ENCODE measurements around the gene CADM2. TPM values are rescaled to one million over a fixed set of nuclear protein-coding genes. Genes with fewer than 3 reads are reported as not detected.

Gene CADM2
- total RNA-seq, 1 experiment from 2014 or later: not detected

GRCh38 chr3:85159376-85159775 is 200.6 kb downstream of the CADM2 start:
- Histone ChIP-seq H3K79me2 (ENCODE audit: low read length) (no peaks in the 10 kb centered on the region), H3K9me3 (ENCODE audit: low read length) (no peaks in the 10 kb centered on the region), H3K27me3 (ENCODE audit: low read length) (no peaks in the 10 kb centered on the region), H3K4me3 (ENCODE audit: low read length) (no peak overlapping the region), H3K27ac (ENCODE audit: low read length) (no peak overlapping the region), H3K4me2 (ENCODE audit: low read depth, low read length, poor library complexity, severe bottlenecking) (no peak overlapping the region), H3K36me3 (ENCODE audit: insufficient read depth, low read length) (no peaks in the 10 kb centered on the region), H2AFZ (ENCODE audit: low read length) (no peak overlapping the region), H3K4me1 (ENCODE audit: low read length) (no peaks in the 10 kb centered on the region), H4K20me1 (ENCODE audit: insufficient read depth, low read depth, low read length) (no peaks in the 10 kb centered on the region), H3K9ac (ENCODE audit: low read length) (no peak overlapping the region), H3K9me2 (replicated peaks; ENCODE audit: insufficient read depth, low read length) (no peaks in the 10 kb centered on the region)
- no peak for DNase-seq

- Histone ChIP-seq H3K9ac (ENCODE audit: low read length) (no peak overlapping the region), H3K27ac (ENCODE audit: low read length) (no peak overlapping the region), H3K79me2 (ENCODE audit: low read length) (no peaks in the 10 kb centered on the region), H3K27me3 (ENCODE audit: low read length) (no peaks in the 10 kb centered on the region), H2AFZ (ENCODE audit: low read length) (no peak overlapping the region), H4K20me1 (ENCODE audit: insufficient read depth, low read depth, low read length) (no peaks in the 10 kb centered on the region), H3K36me3 (ENCODE audit: insufficient read depth, low read length) (no peaks in the 10 kb centered on the region), H3K4me2 (ENCODE audit: low read depth, low read length, poor library complexity, severe bottlenecking) (no peak overlapping the region), H3K9me2 (replicated peaks; ENCODE audit: insufficient read depth, low read length) (no peaks in the 10 kb centered on the region), H3K4me3 (ENCODE audit: low read length) (no peak overlapping the region), H3K9me3 (ENCODE audit: low read length) (no peaks in the 10 kb centered on the region), H3K4me1 (ENCODE audit: low read length) (no peaks in the 10 kb centered on the region)
- no peak for DNase-seq
Measured at GRCh38 chr3:85161544-85161943, 202.8 kb downstream of the CADM2 start.

- Histone ChIP-seq H3K36me3 (ENCODE audit: insufficient read depth, low read length) (no peaks in the 10 kb centered on the region), H3K4me2 (ENCODE audit: low read depth, low read length, poor library complexity, severe bottlenecking) (no peak overlapping the region), H3K9ac (ENCODE audit: low read length) (no peak overlapping the region), H2AFZ (ENCODE audit: low read length) (no peak overlapping the region), H3K27me3 (ENCODE audit: low read length) (no peaks in the 10 kb centered on the region), H3K4me3 (ENCODE audit: low read length) (no peak overlapping the region), H4K20me1 (ENCODE audit: insufficient read depth, low read depth, low read length) (no peaks in the 10 kb centered on the region), H3K9me3 (ENCODE audit: low read length) (no peaks in the 10 kb centered on the region), H3K9me2 (replicated peaks; ENCODE audit: insufficient read depth, low read length) (no peaks in the 10 kb centered on the region), H3K27ac (ENCODE audit: low read length) (no peak overlapping the region), H3K4me1 (ENCODE audit: low read length) (no peaks in the 10 kb centered on the region), H3K79me2 (ENCODE audit: low read length) (no peaks in the 10 kb centered on the region)
- DNase-seq: no peak
Measured at GRCh38 chr3:85162905-85163304, 204.1 kb downstream of the CADM2 start.

- Histone ChIP-seq H3K27me3 (ENCODE audit: low read length) (no peaks in the 10 kb centered on the region), H4K20me1 (ENCODE audit: insufficient read depth, low read depth, low read length) (no peaks in the 10 kb centered on the region), H2AFZ (ENCODE audit: low read length) (no peak overlapping the region), H3K9ac (ENCODE audit: low read length) (no peak overlapping the region), H3K4me3 (ENCODE audit: low read length) (no peak overlapping the region), H3K4me2 (ENCODE audit: low read depth, low read length, poor library complexity, severe bottlenecking) (no peak overlapping the region), H3K36me3 (ENCODE audit: insufficient read depth, low read length) (no peaks in the 10 kb centered on the region), H3K9me2 (replicated peaks; ENCODE audit: insufficient read depth, low read length) (no peaks in the 10 kb centered on the region), H3K4me1 (ENCODE audit: low read length) (no peaks in the 10 kb centered on the region), H3K9me3 (ENCODE audit: low read length) (no peaks in the 10 kb centered on the region), H3K79me2 (ENCODE audit: low read length) (no peaks in the 10 kb centered on the region), H3K27ac (ENCODE audit: low read length) (no peak overlapping the region)
- DNase-seq: no peak
Measured at GRCh38 chr3:85164436-85164835, 205.6 kb downstream of the CADM2 start.

- Histone ChIP-seq H3K4me1 (ENCODE audit: low read length) (no peaks in the 10 kb centered on the region), H3K79me2 (ENCODE audit: low read length) (no peaks in the 10 kb centered on the region), H3K36me3 (ENCODE audit: insufficient read depth, low read length) (no peaks in the 10 kb centered on the region), H3K27me3 (ENCODE audit: low read length) (no peaks in the 10 kb centered on the region), H3K9me2 (replicated peaks; ENCODE audit: insufficient read depth, low read length) (no peaks in the 10 kb centered on the region), H3K4me3 (ENCODE audit: low read length) (no peak overlapping the region), H3K4me2 (ENCODE audit: low read depth, low read length, poor library complexity, severe bottlenecking) (no peak overlapping the region), H4K20me1 (ENCODE audit: insufficient read depth, low read depth, low read length) (no peaks in the 10 kb centered on the region), H2AFZ (ENCODE audit: low read length) (no peak overlapping the region), H3K9ac (ENCODE audit: low read length) (no peak overlapping the region), H3K27ac (ENCODE audit: low read length) (no peak overlapping the region), H3K9me3 (ENCODE audit: low read length) (no peaks in the 10 kb centered on the region)
- DNase-seq: no peak
Measured at GRCh38 chr3:85167576-85167975, 208.8 kb downstream of the CADM2 start.

GRCh38 chr3:85170646-85171045 is 211.9 kb downstream of the CADM2 start:
- Histone ChIP-seq H3K4me1 (ENCODE audit: low read length) (no peaks in the 10 kb centered on the region), H3K9me2 (replicated peaks; ENCODE audit: insufficient read depth, low read length) (no peaks in the 10 kb centered on the region), H3K4me3 (ENCODE audit: low read length) (no peak overlapping the region), H3K36me3 (ENCODE audit: insufficient read depth, low read length) (no peaks in the 10 kb centered on the region), H3K79me2 (ENCODE audit: low read length) (no peaks in the 10 kb centered on the region), H3K9me3 (ENCODE audit: low read length) (no peaks in the 10 kb centered on the region), H3K27me3 (ENCODE audit: low read length) (no peaks in the 10 kb centered on the region), H2AFZ (ENCODE audit: low read length) (no peak overlapping the region), H3K4me2 (ENCODE audit: low read depth, low read length, poor library complexity, severe bottlenecking) (no peak overlapping the region), H3K9ac (ENCODE audit: low read length) (no peak overlapping the region), H3K27ac (ENCODE audit: low read length) (no peak overlapping the region), H4K20me1 (ENCODE audit: insufficient read depth, low read depth, low read length) (no peaks in the 10 kb centered on the region)
- DNase-seq: no peak

- Histone ChIP-seq H2AFZ (ENCODE audit: low read length) (no peak overlapping the region), H3K4me3 (ENCODE audit: low read length) (no peak overlapping the region), H3K4me1 (ENCODE audit: low read length) (no peaks in the 10 kb centered on the region), H3K79me2 (ENCODE audit: low read length) (no peaks in the 10 kb centered on the region), H3K36me3 (ENCODE audit: insufficient read depth, low read length) (no peaks in the 10 kb centered on the region), H3K9me2 (replicated peaks; ENCODE audit: insufficient read depth, low read length) (no peaks in the 10 kb centered on the region), H3K9ac (ENCODE audit: low read length) (no peak overlapping the region), H3K9me3 (ENCODE audit: low read length) (no peaks in the 10 kb centered on the region), H3K27me3 (ENCODE audit: low read length) (no peaks in the 10 kb centered on the region), H3K27ac (ENCODE audit: low read length) (no peak overlapping the region), H3K4me2 (ENCODE audit: low read depth, low read length, poor library complexity, severe bottlenecking) (no peak overlapping the region), H4K20me1 (ENCODE audit: insufficient read depth, low read depth, low read length) (no peaks in the 10 kb centered on the region)
- DNase-seq: no peak
Measured at GRCh38 chr3:85171976-85172375, 213.2 kb downstream of the CADM2 start.

GRCh38 chr3:85176799-85177198 is 218.0 kb downstream of the CADM2 start:
- Histone ChIP-seq H3K27ac (ENCODE audit: low read length) (no peak overlapping the region), H3K9me2 (replicated peaks; ENCODE audit: insufficient read depth, low read length) (no peaks in the 10 kb centered on the region), H3K9me3 (ENCODE audit: low read length) (no peaks in the 10 kb centered on the region), H3K4me1 (ENCODE audit: low read length) (no peaks in the 10 kb centered on the region), H3K36me3 (ENCODE audit: insufficient read depth, low read length) (no peaks in the 10 kb centered on the region), H3K79me2 (ENCODE audit: low read length) (no peaks in the 10 kb centered on the region), H2AFZ (ENCODE audit: low read length) (no peak overlapping the region), H3K4me2 (ENCODE audit: low read depth, low read length, poor library complexity, severe bottlenecking) (no peak overlapping the region), H3K4me3 (ENCODE audit: low read length) (no peak overlapping the region), H3K27me3 (ENCODE audit: low read length) (no peaks in the 10 kb centered on the region), H3K9ac (ENCODE audit: low read length) (no peak overlapping the region), H4K20me1 (ENCODE audit: insufficient read depth, low read depth, low read length) (no peaks in the 10 kb centered on the region)
- DNase-seq: no peak

All from Karpas-422 (cell line).